Stimulated activated naive CD8-positive, alpha-beta T cell treated with anti-CD3 and anti-CD28 coated beads, Interleukin-15, Interleukin-2, amounts not matched to agents 100 U/mL and 50 U/mL, for 24 hours (primary cell): Measurements from ENCODE around the gene PRUNE2.

Source experiments
- ATAC-seq: fragments of 150-1000 bp; cut with Tn5 transposase; one replicate; pipeline ENCODE4 v1.10.0; 2021
- DNase-seq: peaks from one replicate; pipeline ENCODE4 v3.0.0; 2021

The PRUNE2 gene

GRCh38 chr9:76732341-76732958 is 173.5 kb downstream of the PRUNE2 start:
- no peak for DNase-seq
- no peak for ATAC-seq

- DNase-seq (no peak), ATAC-seq (no peak)
Observed at GRCh38 chr9:76730801-76731200, 175.1 kb downstream of the PRUNE2 start.

- DNase-seq = no peak
- ATAC-seq = no peak
Observed at GRCh38 chr9:76729980-76730737, 175.8 kb downstream of the PRUNE2 start.

GRCh38 chr9:76729116-76729515 is 176.8 kb downstream of the PRUNE2 start:
- no peak for DNase-seq
- ATAC-seq = no peak

GRCh38 chr9:76725885-76726284 is 180.0 kb downstream of the PRUNE2 start:
- ATAC-seq (no peak), DNase-seq (no peak)

GRCh38 chr9:76725011-76725546 is 180.8 kb downstream of the PRUNE2 start:
- no peak for DNase-seq
- ATAC-seq = no peak

- ATAC-seq (no peak), DNase-seq (no peak)
Observed at GRCh38 chr9:76720245-76720644, 185.7 kb downstream of the PRUNE2 start.

GRCh38 chr9:76718166-76718565 is 187.7 kb downstream of the PRUNE2 start:
- DNase-seq = no peak
- ATAC-seq = no peak

- ATAC-seq = no peak
- no peak for DNase-seq
Observed at GRCh38 chr9:76717613-76718012, 188.3 kb downstream of the PRUNE2 start.

GRCh38 chr9:76717176-76717575 is 188.7 kb downstream of the PRUNE2 start:
- DNase-seq (no peak), ATAC-seq (no peak)

- ATAC-seq = no peak
Observed at GRCh38 chr9:76716085-76716672, 189.7 kb downstream of the PRUNE2 start.

GRCh38 chr9:76713381-76713780 is 192.5 kb downstream of the PRUNE2 start:
- no peak for DNase-seq
- ATAC-seq = no peak

More at GRCh38 chr9:76716085-76716672, 189.7 kb downstream of the PRUNE2 start:
- no peak for DNase-seq

- DNase-seq (no peak), ATAC-seq (no peak)
Observed at GRCh38 chr9:76709020-76709419, 196.9 kb downstream of the PRUNE2 start.

GRCh38 chr9:76707510-76707909 is 198.4 kb downstream of the PRUNE2 start:
- ATAC-seq (peak; percentile 48), DNase-seq (no peak)

- DNase-seq (no peak), ATAC-seq (no peak)
Observed at GRCh38 chr9:76704593-76705204, 201.2 kb downstream of the PRUNE2 start.

GRCh38 chr9:76703270-76703669 is 202.6 kb downstream of the PRUNE2 start:
- DNase-seq (no peak), ATAC-seq (no peak)

GRCh38 chr9:76701441-76702039 is 204.4 kb downstream of the PRUNE2 start:
- DNase-seq = no peak

GRCh38 chr9:76700916-76701315 is 205.0 kb downstream of the PRUNE2 start:
- ATAC-seq (no peak), DNase-seq (no peak)

More at GRCh38 chr9:76701441-76702039, 204.4 kb downstream of the PRUNE2 start:
- no peak for ATAC-seq

GRCh38 chr9:76699971-76700370 is 205.9 kb downstream of the PRUNE2 start:
- DNase-seq (no peak), ATAC-seq (no peak)

GRCh38 chr9:76697554-76697953 is 208.4 kb downstream of the PRUNE2 start:
- ATAC-seq (peak; percentile 3), DNase-seq (no peak)

GRCh38 chr9:76697081-76697480 is 208.8 kb downstream of the PRUNE2 start:
- DNase-seq = no peak
- ATAC-seq = no peak

GRCh38 chr9:76693912-76694311 is 212.0 kb downstream of the PRUNE2 start:
- DNase-seq = no peak
- ATAC-seq = no peak
